Astrocyte of the cerebellum (primary cell): ENCODE results near the gene VPS50.
A peak's percentile ranks its signal among the peaks of the same experiment; 100 is the strongest.

ENCODE experiments used
- DNase-seq: peaks from one replicate; pipeline ENCODE4 v3.0.0-alpha.2; 2011; ENCODE audit warnings: low read depth
- H3K4me3 ChIP-seq: 2 replicates; pipeline ENCODE4 v1.5.1; 2011; ENCODE audit warnings: mild to moderate bottlenecking, low read depth, low read length, moderate library complexity
- CTCF ChIP-seq: IDR thresholded peaks from 2 replicates; pipeline ENCODE4 v1.5.1; 2012; ENCODE audit warnings: low read length, low read depth, moderate library complexity, mild to moderate bottlenecking; ENCODE audit errors: missing control alignments
- in situ Hi-C: cut with HindIII; loops from 2 replicates; pipeline ENCODE4 v1.10.0; 2017; ENCODE audit warnings: low sequenced_read_pairs

The VPS50 gene

GRCh38 chr7:93249491-93250148, 17.5 kb downstream of the VPS50 start:
- H3K4me3 ChIP-seq, result no peak overlapping the region
- in situ Hi-C loops, result loop anchor here (5.0 kb wide), 1 partner anchor 303 kb away; no protein-coding TSS in a partner anchor
- TF ChIP-seq CTCF, result no peak
- peak; percentile 12 for DNase-seq

- in situ Hi-C loops, result no loop called here
- peak; percentile 1 for DNase-seq
- no peak for TF ChIP-seq CTCF
- no peak overlapping the region for H3K4me3 ChIP-seq
Observed at GRCh38 chr7:93258661-93259060, 26.5 kb downstream of the VPS50 start.

- DNase-seq, result no peak
- no peak for TF ChIP-seq CTCF
- no peak overlapping the region for H3K4me3 ChIP-seq
- in situ Hi-C loops, result no loop called here
Observed at GRCh38 chr7:93262535-93262934, 30.4 kb downstream of the VPS50 start.

- in situ Hi-C loops, result no loop called here
- TF ChIP-seq CTCF, result no peak
- no peak for DNase-seq
- no peak overlapping the region for H3K4me3 ChIP-seq
Observed at GRCh38 chr7:93265220-93265619, 33.1 kb downstream of the VPS50 start.

- TF ChIP-seq CTCF, result no peak
- H3K4me3 ChIP-seq, result no peak overlapping the region
- in situ Hi-C loops, result no loop called here
- no peak for DNase-seq
Observed at GRCh38 chr7:93279541-93279940, 47.4 kb downstream of the VPS50 start.

- DNase-seq, result no peak
- no peak for TF ChIP-seq CTCF
- H3K4me3 ChIP-seq, result no peak overlapping the region
- in situ Hi-C loops, result no loop called here
Observed at GRCh38 chr7:93284908-93285307, 52.7 kb downstream of the VPS50 start.
